Adipocyte (in vitro differentiated cells): ENCODE data around the gene DPF1.

Experiments
- DNase-seq: peaks from one replicate; pipeline ENCODE4 v3.0.0-alpha.2; 2015; ENCODE audit warnings: low read depth
- H3K27me3 ChIP-seq: replicated peaks from 2 replicates; pipeline ENCODE4 v1.7.0; 2013; ENCODE audit warnings: mild to moderate bottlenecking, low read length, moderate library complexity; ENCODE audit not compliant: control insufficient read depth, insufficient read depth
- H3K36me3 ChIP-seq: 2 replicates; pipeline ENCODE4 v1.7.0; 2013; ENCODE audit warnings: low read length, mild to moderate bottlenecking, moderate library complexity; ENCODE audit not compliant: control insufficient read depth, insufficient read depth, severe bottlenecking
- H3K4me1 ChIP-seq: 2 replicates; pipeline ENCODE4 v1.7.0; 2013; ENCODE audit warnings: mild to moderate bottlenecking, low read length, moderate library complexity; ENCODE audit not compliant: control insufficient read depth, insufficient read depth
- H3K4me3 ChIP-seq: 2 replicates; pipeline ENCODE4 v1.7.0; 2013; ENCODE audit warnings: mild to moderate bottlenecking, low read length, moderate library complexity
- H3K9ac ChIP-seq: 2 replicates; pipeline ENCODE4 v1.7.0; 2013; ENCODE audit warnings: mild to moderate bottlenecking, low read length, moderate library complexity
- H3K9me3 ChIP-seq: 2 replicates; pipeline ENCODE4 v1.7.0; 2013; ENCODE audit warnings: mild to moderate bottlenecking, low read length, moderate library complexity; ENCODE audit not compliant: control insufficient read depth

Gene DPF1

GRCh38 chr19:38206006-38206745 is 17.8 kb downstream of the DPF1 start:
- Histone ChIP-seq H3K9me3 (no peaks in the 10 kb centered on the region), H3K4me1 (peaks cover 8% of the 10 kb centered on the region), H3K4me3 (no peak overlapping the region), H3K9ac (no peak overlapping the region), H3K36me3 (no peaks in the 10 kb centered on the region), H3K27me3 (peaks cover 4% of the 10 kb centered on the region)
- DNase-seq = no peak

DNA sequence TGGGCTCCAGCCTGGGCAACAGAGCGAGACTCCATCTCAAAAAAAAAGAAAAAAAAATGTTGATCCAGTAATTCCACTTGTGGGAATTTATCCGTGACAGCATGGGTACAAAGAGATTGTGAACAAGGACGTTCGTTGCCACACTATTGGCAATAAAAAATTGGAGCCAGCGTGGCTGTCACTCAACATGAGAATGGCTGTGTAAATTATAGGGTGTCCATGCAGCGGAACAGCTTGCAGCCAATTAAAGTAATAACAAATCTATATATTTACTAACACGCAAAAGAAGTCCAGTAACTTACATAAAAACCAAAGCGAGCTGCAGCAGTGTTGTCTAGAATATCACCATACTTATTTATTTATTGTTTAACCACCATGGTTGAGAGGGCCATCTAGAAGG is 19.3 kb downstream of the DPF1 start:
- no peaks in the 10 kb centered on the region for H3K36me3 ChIP-seq
- H3K9ac ChIP-seq = no peak overlapping the region
- H3K27me3 ChIP-seq = no peaks in the 10 kb centered on the region
- peaks cover 5% of the 10 kb centered on the region for H3K4me1 ChIP-seq
- H3K9me3 ChIP-seq = no peaks in the 10 kb centered on the region
- no peak overlapping the region for H3K4me3 ChIP-seq
- DNase-seq = no peak

DNA sequence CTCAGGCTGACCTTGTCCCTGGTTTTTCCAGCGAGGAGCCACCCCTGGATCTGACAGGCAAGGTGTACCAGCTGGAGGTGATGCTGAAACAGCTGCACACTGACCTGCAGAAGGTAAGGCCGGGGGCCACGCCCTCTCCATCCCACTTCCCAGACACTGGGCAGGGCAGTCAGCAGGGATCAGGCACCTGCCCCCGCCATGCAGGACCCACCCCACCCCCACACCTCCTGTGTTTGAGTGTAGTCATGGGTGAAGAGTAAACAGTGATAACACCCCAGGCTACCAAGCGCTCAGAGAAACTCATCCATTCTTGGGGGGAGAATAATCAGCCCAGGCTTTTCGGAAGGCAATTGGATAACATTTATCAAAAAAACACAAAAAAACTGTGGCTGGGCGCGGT is 19.9 kb downstream of the DPF1 start:
- Histone ChIP-seq H3K36me3 (no peaks in the 10 kb centered on the region), H3K9ac (no peak overlapping the region), H3K9me3 (no peaks in the 10 kb centered on the region), H3K27me3 (no peaks in the 10 kb centered on the region), H3K4me3 (no peak overlapping the region), H3K4me1 (no peaks in the 10 kb centered on the region)
- no peak for DNase-seq

DNA sequence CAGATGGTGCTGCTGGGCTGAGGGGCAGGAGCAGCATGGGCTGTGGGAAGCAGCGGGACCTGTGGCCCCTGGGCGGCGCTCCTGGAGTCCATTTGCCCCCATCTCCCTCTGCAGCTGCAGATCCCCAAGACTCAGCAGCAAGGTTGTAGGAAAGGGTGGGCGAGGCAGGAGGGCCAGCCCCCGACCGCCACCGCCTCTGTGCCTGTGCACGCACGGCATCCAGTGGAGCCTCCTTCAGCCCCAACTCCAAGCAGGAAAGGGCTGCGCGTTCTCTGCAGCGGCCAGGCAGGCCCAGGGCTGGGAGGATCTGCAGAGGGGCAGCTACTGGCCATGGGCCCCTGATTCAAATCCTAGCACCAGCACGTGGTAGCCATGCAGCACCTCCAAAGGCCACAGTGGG is 20.8 kb downstream of the DPF1 start:
- H3K36me3 ChIP-seq = no peaks in the 10 kb centered on the region
- H3K27me3 ChIP-seq = no peaks in the 10 kb centered on the region
- no peaks in the 10 kb centered on the region for H3K9me3 ChIP-seq
- no peak for DNase-seq
- no peak overlapping the region for H3K9ac ChIP-seq
- H3K4me1 ChIP-seq = no peaks in the 10 kb centered on the region
- no peak overlapping the region for H3K4me3 ChIP-seq

- no peaks in the 10 kb centered on the region for H3K36me3 ChIP-seq
- no peaks in the 10 kb centered on the region for H3K9me3 ChIP-seq
- no peak overlapping the region for H3K4me3 ChIP-seq
- no peak for DNase-seq
- no peaks in the 10 kb centered on the region for H3K27me3 ChIP-seq
- no peak overlapping the region for H3K9ac ChIP-seq
- no peaks in the 10 kb centered on the region for H3K4me1 ChIP-seq
Measured at GRCh38 chr19:38202504-38202903, 21.5 kb downstream of the DPF1 start.

DNA sequence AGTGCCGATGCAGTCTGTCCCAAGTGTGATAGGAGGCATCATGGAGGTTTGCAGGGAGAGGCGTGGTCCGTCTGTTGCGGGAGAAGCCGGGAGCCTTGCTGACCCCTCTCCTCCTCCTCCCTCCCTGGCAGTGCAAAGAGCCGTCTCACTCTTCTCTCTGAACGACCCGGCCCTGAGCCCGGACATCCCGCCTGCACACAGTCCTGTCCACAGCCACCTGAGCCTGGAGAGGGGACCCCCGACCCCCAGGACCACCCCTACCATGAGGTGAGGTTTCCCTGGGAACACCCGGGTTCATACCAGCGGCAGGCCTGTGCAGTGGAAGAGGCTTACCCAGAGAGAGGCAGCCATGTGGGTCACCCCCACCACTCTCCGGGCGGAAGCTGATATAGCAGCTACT is 22.3 kb downstream of the DPF1 start:
- no peaks in the 10 kb centered on the region for H3K9me3 ChIP-seq
- H3K4me3 ChIP-seq = no peak overlapping the region
- no peaks in the 10 kb centered on the region for H3K27me3 ChIP-seq
- no peak for DNase-seq
- H3K36me3 ChIP-seq = no peaks in the 10 kb centered on the region
- H3K4me1 ChIP-seq = no peaks in the 10 kb centered on the region
- H3K9ac ChIP-seq = no peak overlapping the region

GRCh38 chr19:38199340-38199739 is 24.7 kb downstream of the DPF1 start:
- H3K4me1 ChIP-seq = no peaks in the 10 kb centered on the region
- no peaks in the 10 kb centered on the region for H3K36me3 ChIP-seq
- H3K27me3 ChIP-seq = no peaks in the 10 kb centered on the region
- no peak for DNase-seq
- H3K9ac ChIP-seq = no peak overlapping the region
- H3K4me3 ChIP-seq = no peak overlapping the region
- no peaks in the 10 kb centered on the region for H3K9me3 ChIP-seq

- Histone ChIP-seq H3K4me3 (no peak overlapping the region), H3K27me3 (no peaks in the 10 kb centered on the region), H3K9me3 (no peaks in the 10 kb centered on the region), H3K36me3 (no peaks in the 10 kb centered on the region), H3K9ac (no peak overlapping the region), H3K4me1 (no peaks in the 10 kb centered on the region)
- no peak for DNase-seq
Measured at GRCh38 chr19:38197937-38198704, 25.9 kb downstream of the DPF1 start.

GRCh38 chr19:38196948-38197656 is 26.9 kb downstream of the DPF1 start:
- H3K4me3 ChIP-seq = no peak overlapping the region
- no peaks in the 10 kb centered on the region for H3K36me3 ChIP-seq
- no peaks in the 10 kb centered on the region for H3K9me3 ChIP-seq
- no peaks in the 10 kb centered on the region for H3K4me1 ChIP-seq
- H3K9ac ChIP-seq = no peak overlapping the region
- H3K27me3 ChIP-seq = no peaks in the 10 kb centered on the region
- DNase-seq = no peak

DNA sequence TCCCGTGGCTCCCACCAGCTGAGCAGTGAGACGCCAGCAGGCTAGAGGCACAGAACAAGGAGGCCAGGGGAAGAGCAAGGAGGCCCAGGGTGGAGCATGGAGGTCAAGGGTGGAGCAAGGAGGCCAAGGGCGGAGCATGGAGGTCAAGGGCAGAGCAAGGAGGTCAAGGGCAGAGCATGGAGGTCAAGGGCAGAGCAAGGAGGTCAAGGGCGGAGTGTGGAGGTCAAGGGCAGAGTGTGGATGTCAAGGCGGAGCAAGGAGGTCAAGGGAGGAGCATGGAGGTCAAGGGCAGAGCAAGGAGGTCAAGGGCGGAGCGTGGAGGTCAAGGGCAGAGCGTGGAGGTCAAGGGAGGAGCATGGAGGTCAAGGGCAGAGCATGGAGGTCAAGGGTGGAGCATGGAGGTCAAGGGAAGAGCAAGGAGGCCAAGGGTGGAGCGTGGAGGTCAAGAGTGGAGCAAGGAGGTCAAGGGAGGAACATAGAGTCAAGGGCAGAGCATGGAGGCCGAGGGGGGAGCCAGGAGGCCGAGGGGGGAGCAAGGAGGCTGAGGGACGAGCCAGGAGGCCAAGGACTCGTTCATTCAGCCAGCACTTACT is 27.7 kb downstream of the DPF1 start:
- Histone ChIP-seq H3K4me3 (no peak overlapping the region), H3K4me1 (no peaks in the 10 kb centered on the region), H3K27me3 (no peaks in the 10 kb centered on the region), H3K36me3 (no peaks in the 10 kb centered on the region), H3K9ac (no peak overlapping the region), H3K9me3 (no peaks in the 10 kb centered on the region)
- no peak for DNase-seq

- DNase-seq = no peak
- Histone ChIP-seq H3K9ac (no peak overlapping the region), H3K9me3 (no peaks in the 10 kb centered on the region), H3K4me3 (no peak overlapping the region), H3K27me3 (no peaks in the 10 kb centered on the region), H3K36me3 (no peaks in the 10 kb centered on the region), H3K4me1 (no peaks in the 10 kb centered on the region)
Measured at GRCh38 chr19:38195237-38195636, 28.8 kb downstream of the DPF1 start.
